GM19099 (cell line): ENCODE results near the gene GC.

Experiments used
- POLR2A ChIP-seq: IDR thresholded peaks from 3 replicates; pipeline ENCODE4 v1.6.1; 2011; ENCODE audit warnings: low read depth; ENCODE audit not compliant: insufficient read length; ENCODE audit errors: extremely low read depth

Gene GC, protein sequence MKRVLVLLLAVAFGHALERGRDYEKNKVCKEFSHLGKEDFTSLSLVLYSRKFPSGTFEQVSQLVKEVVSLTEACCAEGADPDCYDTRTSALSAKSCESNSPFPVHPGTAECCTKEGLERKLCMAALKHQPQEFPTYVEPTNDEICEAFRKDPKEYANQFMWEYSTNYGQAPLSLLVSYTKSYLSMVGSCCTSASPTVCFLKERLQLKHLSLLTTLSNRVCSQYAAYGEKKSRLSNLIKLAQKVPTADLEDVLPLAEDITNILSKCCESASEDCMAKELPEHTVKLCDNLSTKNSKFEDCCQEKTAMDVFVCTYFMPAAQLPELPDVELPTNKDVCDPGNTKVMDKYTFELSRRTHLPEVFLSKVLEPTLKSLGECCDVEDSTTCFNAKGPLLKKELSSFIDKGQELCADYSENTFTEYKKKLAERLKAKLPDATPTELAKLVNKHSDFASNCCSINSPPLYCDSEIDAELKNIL

DNA sequence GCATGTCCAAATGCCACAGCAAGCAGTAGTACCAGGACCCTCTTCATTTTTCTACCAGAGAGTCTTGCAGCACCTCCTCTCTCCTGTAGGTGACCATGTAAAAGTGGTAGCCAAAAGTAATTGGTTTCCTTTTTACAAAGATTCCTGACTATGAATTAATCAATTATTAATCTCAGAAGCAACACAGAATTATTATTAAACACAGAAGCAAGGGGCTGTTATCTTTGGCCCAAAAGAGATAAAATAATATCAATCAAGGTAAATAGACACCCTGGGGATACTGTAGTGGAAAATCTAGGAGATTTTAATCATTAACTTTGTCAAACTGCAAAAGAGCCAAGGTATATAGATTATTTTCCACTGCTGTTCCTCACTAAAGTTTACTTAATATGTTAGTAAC is at the start of gene GC:
Gene GC (minus strand): TSS at position 108 of the 400 bp plus-strand sequence. CDS start 61 bp downstream, at position 47.
- no peak for TF ChIP-seq POLR2A

- no peak for TF ChIP-seq POLR2A
These were observed 49.5 kb upstream of the GC start for GRCh38 chr4:71833232-71833900.

DNA sequence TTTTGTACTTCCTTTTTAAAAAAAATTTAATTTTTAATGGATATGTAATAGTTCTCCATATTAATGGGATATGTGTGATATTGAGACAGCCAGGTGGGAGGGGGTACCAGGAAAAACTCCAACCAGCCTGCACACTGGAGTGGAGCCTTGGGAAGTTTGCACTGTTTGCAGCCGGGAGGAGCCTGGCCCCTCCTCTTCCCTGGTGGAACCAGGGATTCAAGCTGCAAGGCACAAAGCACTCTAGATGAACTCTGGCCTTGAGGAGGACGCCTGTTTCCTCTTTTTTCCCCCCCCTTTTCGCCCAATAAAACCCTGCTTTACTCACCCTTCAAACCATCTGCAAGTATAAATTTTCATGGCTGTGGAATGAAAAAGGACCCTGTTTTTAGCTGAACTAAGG is 48.2 kb upstream of the GC start:
- TF ChIP-seq POLR2A = no peak

DNA sequence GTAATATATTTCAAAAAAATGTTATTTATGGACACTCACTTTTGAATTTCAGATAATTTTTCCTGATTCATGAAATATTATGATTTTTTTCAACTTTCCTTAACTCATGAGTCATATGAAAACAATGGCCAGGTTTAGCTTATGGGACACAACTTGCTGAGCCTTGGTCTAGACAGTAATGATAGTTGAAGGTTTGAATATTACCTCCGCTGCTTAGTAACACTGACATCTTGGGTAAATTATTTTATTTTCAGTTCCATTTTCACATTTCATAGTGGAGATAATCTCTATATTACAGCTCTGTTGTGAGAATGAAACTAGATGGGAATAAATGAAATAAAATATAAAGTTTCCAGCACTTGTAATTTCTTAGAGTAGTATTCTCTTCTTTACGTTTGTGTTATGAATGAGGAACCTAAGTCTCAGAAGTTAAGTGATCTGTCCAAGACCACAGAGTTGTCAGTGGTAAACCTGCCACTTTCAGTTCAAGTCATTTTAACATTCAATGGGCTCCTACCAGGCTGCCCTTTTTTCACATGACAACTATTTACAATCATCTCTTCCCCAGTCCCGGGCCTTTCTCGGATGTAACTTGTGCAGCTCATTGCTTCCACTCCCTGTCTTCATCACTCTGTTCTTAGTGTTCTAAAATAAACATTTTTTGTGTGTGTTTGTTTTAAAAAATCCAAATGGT is 46.8 kb upstream of the GC start:
- no peak for TF ChIP-seq POLR2A

DNA sequence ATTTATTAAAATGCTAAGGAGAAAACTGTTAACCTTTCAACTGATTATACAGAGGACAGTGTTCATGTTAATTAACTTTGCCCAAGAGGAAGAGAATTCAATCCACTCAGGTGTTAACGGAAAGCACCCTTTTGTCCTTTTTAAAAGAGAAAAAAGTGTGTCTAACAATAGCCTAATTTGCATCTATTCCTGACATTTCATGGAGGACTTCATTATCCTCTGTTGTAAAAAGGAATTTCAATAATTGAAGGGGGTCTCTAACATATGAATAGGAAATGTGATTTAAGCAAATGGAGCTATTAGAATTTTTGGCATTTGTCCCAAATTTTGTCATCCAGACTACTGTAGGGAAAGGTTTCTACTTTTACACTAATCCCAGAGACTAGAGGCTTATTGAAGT is 44.6 kb upstream of the GC start:
- TF ChIP-seq POLR2A = no peak

- no peak for TF ChIP-seq POLR2A
These were observed 43.9 kb upstream of the GC start for GRCh38 chr4:71827826-71828225.

DNA sequence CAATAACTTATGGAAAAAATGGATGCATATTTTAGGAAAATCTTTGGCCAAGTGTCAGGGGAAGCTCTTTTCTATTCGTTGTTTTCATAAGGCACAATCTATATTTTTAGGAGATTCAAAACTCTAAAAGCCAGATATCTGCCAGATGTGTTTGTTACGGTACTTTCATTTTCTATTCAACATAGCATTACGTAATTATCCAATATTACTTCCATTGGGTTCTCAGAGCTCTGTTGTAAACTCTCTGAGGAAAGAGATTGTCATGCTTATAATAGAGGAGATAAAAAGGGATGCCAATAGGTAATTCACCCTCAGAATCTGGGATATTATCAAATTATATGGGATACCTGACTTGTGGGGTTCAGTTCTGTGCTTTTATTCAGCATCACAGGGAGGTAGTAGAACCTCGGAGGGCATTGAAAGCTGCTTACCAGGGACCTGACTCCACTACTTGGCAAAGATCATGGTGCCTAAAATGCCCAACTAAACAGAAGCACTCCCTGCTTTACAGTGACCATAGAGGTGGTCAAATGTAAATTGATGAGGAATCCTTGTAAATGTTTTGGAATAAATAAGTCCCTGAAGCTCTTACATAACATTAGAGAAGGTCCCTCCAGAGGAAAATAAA is 32.9 kb upstream of the GC start:
- TF ChIP-seq POLR2A = no peak

GRCh38 chr4:71814433-71814832 is 30.6 kb upstream of the GC start:
- TF ChIP-seq POLR2A = no peak

- no peak for TF ChIP-seq POLR2A
These were observed 23.6 kb upstream of the GC start for GRCh38 chr4:71807469-71807868.

- TF ChIP-seq POLR2A = no peak
These were observed 2.1 kb upstream of the GC start for GRCh38 chr4:71785959-71786358.

GRCh38 chr4:71784569-71785197 is 804 bp upstream of the GC start:
- no peak for TF ChIP-seq POLR2A

DNA sequence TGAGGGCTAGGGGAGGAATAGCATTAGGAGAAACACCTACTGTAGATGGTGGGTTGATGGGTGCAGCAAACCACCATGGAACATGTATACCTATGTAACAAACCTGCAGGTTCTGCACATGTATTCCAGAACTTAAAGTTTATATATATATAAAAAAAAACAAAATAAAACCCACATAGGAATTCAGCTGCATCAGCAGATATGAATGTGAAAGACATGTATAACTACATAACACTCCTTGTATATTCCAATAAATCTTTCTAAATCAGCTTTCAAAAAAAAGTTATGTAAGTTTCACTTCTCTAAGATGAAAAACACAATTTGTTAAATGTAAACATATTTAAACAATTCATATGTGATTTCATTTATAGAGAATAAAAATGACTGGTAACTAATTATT is 6.0 kb downstream of the GC start:
- no peak for TF ChIP-seq POLR2A

GRCh38 chr4:71775449-71775848 is 8.4 kb downstream of the GC start:
- TF ChIP-seq POLR2A = no peak

GRCh38 chr4:71774136-71774535 is 9.7 kb downstream of the GC start:
- TF ChIP-seq POLR2A = no peak

DNA sequence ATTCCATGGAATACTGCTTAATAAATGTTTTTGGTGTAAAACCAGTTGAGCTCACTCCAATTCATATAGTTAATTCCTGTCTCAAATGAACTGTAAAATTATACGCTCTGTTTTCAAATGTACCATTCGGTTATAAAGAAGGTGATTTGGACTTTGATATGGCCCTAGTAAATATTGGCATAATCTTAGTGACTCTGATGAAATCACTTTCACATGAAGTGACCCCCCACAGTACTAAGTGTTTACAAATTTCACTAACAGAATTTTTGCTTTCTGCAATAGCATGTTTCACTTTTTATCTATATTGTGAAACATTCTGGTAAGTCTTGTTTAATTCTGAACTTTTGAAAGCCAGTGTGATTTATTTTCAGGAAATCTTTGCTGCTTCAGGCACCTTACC is 10.9 kb downstream of the GC start:
- TF ChIP-seq POLR2A = no peak

- TF ChIP-seq POLR2A = no peak
These were observed 11.3 kb downstream of the GC start for GRCh38 chr4:71772592-71772991.

GRCh38 chr4:71771613-71772012 is 12.3 kb downstream of the GC start:
- no peak for TF ChIP-seq POLR2A
